NCI-H1417 treated with DMSO at 0.1 percent for 48 hours (cell line): ENCODE measurements around the gene MALT1.

Experiments
- DNase-seq: peaks from one replicate; lab custom pipeline; 2025; lab: John Stamatoyannopoulos, UW

MALT1 gene

GRCh38 chr18:58653814-58654509, 17.3 kb upstream of the MALT1 start:
- DNase-seq = no peak

- DNase-seq = no peak
Observed at GRCh38 chr18:58654896-58655614, 16.2 kb upstream of the MALT1 start.

GRCh38 chr18:58657081-58657480, 14.2 kb upstream of the MALT1 start:
- no peak for DNase-seq

GRCh38 chr18:58657494-58657893, 13.8 kb upstream of the MALT1 start:
- no peak for DNase-seq

- no peak for DNase-seq
Observed at GRCh38 chr18:58659691-58660090, 11.6 kb upstream of the MALT1 start.

GRCh38 chr18:58660915-58661314, 10.3 kb upstream of the MALT1 start:
- no peak for DNase-seq

- no peak for DNase-seq
Observed at GRCh38 chr18:58661423-58661822, 9.8 kb upstream of the MALT1 start.

- no peak for DNase-seq
Observed at GRCh38 chr18:58662118-58662517, 9.1 kb upstream of the MALT1 start.

GRCh38 chr18:58666176-58666575, 5.1 kb upstream of the MALT1 start:
- no peak for DNase-seq

- DNase-seq = no peak
Observed at GRCh38 chr18:58668211-58668610, 3.1 kb upstream of the MALT1 start.

- DNase-seq = no peak
Observed at GRCh38 chr18:58668897-58669296, 2.4 kb upstream of the MALT1 start.

GRCh38 chr18:58669731-58670378, 1.4 kb upstream of the MALT1 start:
- no peak for DNase-seq

GRCh38 chr18:58670404-58671110, 708 bp upstream of the MALT1 start:
- no peak for DNase-seq

- no peak for DNase-seq
Observed at GRCh38 chr18:58671632-58672564, 633 bp downstream of the MALT1 start.

GRCh38 chr18:58674159-58674558, 2.9 kb downstream of the MALT1 start:
- DNase-seq = no peak

GRCh38 chr18:58674863-58675472, 3.7 kb downstream of the MALT1 start:
- no peak for DNase-seq

- DNase-seq = no peak
Observed at GRCh38 chr18:58676270-58676669, 5.0 kb downstream of the MALT1 start.

GRCh38 chr18:58682429-58683069, 11.3 kb downstream of the MALT1 start:
- DNase-seq = no peak

GRCh38 chr18:58687871-58688308, 16.6 kb downstream of the MALT1 start:
- DNase-seq = no peak

GRCh38 chr18:58690259-58690658, 19.0 kb downstream of the MALT1 start:
- no peak for DNase-seq
